Measurements from ENCODE around the gene DGAT2L6.
"Not testable (repeated sequence)": the region's sequence is repeated elsewhere in the genome, so short reads cannot be mapped to it uniquely, and the experiment has no call there.

GRCh38 chrX:70209570-70209969, 32.3 kb downstream of the DGAT2L6 start:
- TF ChIP-seq CTCF (IDR thresholded peaks at IDR 0.05; ENCODE audit: poor library complexity); EZH2 (IDR thresholded peaks at IDR 0.05; ENCODE audit: borderline replicate concordance): not testable (repeated sequence)
